ENCODE data around the gene ABHD1.

- TF ChIP-seq ZBTB33 (IDR thresholded peaks at IDR 0.05) (no peak), CTCF (IDR thresholded peaks at IDR 0.05; ENCODE audit: low read depth, low read length, missing input control) (no peak), YY1 (IDR thresholded peaks at IDR 0.05) (no peak), SP1 (IDR thresholded peaks at IDR 0.05) (no peak)
Observed at GRCh38 chr2:27118525-27119329, 4.9 kb upstream of the ABHD1 start, which contains the start of gene CGREF1.
